HG03354 (cell line): ENCODE data around the gene ADORA3.

Experiments
- ATAC-seq: cut with Tn5 transposase; IDR thresholded peaks from one replicate; pipeline ENCODE4 v1.9.1; 2021; ENCODE audit warnings: mild to moderate bottlenecking; ENCODE audit not compliant: unreplicated experiment, poor library complexity, severe bottlenecking

Gene ADORA3

DNA sequence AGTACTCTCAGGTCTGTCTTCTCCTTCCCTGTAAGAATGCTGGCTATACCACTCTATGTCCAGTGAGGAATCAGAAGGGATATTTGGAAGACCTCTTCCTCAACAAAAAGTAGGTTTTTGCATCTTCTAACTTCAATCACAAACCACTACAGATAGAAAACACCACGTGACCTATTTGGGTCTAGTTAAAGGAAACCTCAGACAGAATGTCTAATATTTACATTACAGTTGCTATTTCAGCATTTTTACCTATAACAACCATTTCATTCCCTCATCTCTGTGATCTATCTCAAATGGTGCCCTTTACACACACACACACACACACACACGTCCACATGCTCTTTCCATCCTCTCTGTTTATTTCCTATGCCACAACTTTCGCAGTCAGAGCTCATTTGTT is 7.9 kb upstream of the ADORA3 start:
- no peak for ATAC-seq

- ATAC-seq: no peak
Measured at GRCh38 chr1:111509997-111510375, 6.6 kb upstream of the ADORA3 start.

- ATAC-seq: peak; percentile 66
Measured at GRCh38 chr1:111507411-111508201, 4.2 kb upstream of the ADORA3 start.

GRCh38 chr1:111506561-111506960 is 3.1 kb upstream of the ADORA3 start:
- no peak for ATAC-seq

- ATAC-seq: peak; percentile 61
Measured at GRCh38 chr1:111505641-111506119, 2.2 kb upstream of the ADORA3 start.

- ATAC-seq: no peak
Measured at GRCh38 chr1:111504097-111504496, 664 bp upstream of the ADORA3 start.

DNA sequence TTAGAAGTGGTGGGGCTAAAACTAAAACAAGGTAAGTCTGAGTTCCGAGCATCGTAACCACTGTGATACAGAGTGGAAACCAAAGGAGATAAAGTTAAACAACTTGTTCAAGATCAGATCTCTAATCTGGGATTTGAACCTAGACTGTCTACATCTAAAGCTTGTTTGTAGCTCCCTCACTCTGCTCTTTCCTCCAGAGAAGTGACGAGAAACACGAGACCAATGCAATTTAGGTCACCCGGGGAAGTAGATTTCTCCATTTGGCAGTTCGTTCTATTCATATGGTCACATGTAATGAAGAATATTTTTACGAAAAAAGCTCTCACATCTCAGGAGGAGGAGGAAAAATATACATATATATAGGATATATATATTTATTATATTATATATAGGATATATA is 1.8 kb downstream of the ADORA3 start:
- ATAC-seq: no peak

GRCh38 chr1:111499026-111499785 is 4.2 kb downstream of the ADORA3 start:
- ATAC-seq: no peak

- ATAC-seq: no peak
Measured at GRCh38 chr1:111497592-111497991, 5.8 kb downstream of the ADORA3 start.

GRCh38 chr1:111496398-111496797 is 7.0 kb downstream of the ADORA3 start:
- ATAC-seq: no peak

- ATAC-seq: no peak
Measured at GRCh38 chr1:111491070-111491469, 12.4 kb downstream of the ADORA3 start.

GRCh38 chr1:111490220-111490619 is 13.2 kb downstream of the ADORA3 start:
- no peak for ATAC-seq

- no peak for ATAC-seq
Measured at GRCh38 chr1:111489604-111490003, 13.8 kb downstream of the ADORA3 start.

DNA sequence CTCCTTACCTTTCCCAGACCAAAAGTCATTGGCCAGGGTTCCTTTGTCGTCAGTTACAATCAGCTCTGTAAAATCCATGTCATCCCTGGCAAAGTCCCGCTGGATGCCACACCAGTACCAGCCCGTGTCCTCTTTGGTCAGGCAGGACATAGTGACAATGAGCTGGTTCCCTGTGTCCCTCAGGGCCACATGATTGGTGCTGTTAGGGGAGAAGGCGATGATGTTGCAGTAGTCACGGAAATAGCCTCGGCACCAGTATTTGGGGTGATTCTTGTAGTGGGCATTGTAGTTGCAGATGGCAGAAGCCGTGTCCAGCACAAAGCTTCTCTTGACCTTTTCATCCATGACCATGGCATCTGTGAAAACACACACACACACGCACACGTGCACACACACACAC is 14.8 kb downstream of the ADORA3 start:
- no peak for ATAC-seq

- no peak for ATAC-seq
Measured at GRCh38 chr1:111487133-111487532, 16.3 kb downstream of the ADORA3 start.

- ATAC-seq: no peak
Measured at GRCh38 chr1:111486431-111486830, 17.0 kb downstream of the ADORA3 start.

- no peak for ATAC-seq
Measured at GRCh38 chr1:111484391-111485026, 18.9 kb downstream of the ADORA3 start.

- no peak for ATAC-seq
Measured at GRCh38 chr1:111483876-111484275, 19.6 kb downstream of the ADORA3 start.

DNA sequence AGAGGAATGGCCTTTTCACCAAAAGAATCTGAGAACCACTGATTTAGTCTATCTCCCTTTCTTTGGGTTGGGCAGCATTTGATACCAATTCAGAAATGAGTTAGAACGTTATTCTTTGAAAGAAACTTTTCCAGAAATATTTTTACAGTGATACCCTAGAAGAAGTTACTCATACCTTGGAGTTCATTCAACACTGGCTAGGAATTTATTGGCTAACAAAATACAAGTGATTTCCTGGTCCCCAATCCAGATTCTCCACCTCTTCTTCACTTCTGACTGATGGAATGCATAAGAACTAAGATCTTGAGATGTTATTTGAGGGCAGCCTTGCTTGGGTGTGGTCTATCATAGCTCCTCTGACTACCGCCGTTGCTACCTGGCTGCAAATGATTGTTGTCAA is 20.3 kb downstream of the ADORA3 start:
- no peak for ATAC-seq

- no peak for ATAC-seq
Measured at GRCh38 chr1:111481387-111482221, 21.8 kb downstream of the ADORA3 start.
